ENCODE measurements around the gene SP140L. TPM values are rescaled to one million over a fixed set of nuclear protein-coding genes. Genes with fewer than 3 reads are reported as not detected.

Gene SP140L
- total RNA-seq, 4 donors from 2014 or later = 22.1 to 53.6 (median 35.7) TPM

- Histone ChIP-seq H3K36me3 (peaks cover 0 to 73% (median 0%) of the 10 kb centered on the region in 3 donors), H3K27me3 (no peaks in the 10 kb centered on the region), H3K9me3 (no peaks in the 10 kb centered on the region), H3K4me3 (no peak overlapping the region), H3K27ac (peak overlapping the region in 2 of 4 donors; percentile 79 to 82), H3K4me1 (peaks cover 0 to 14% (median 5%) of the 10 kb centered on the region in 4 donors)
- no peak for TF ChIP-seq CTCF (IDR thresholded peaks at IDR 0.05)
- no peak for DNase-seq
These were observed 123.0 kb downstream of the SP140L start for GRCh38 chr2:230449901-230450467.

GRCh38 chr2:230453006-230453405, 126.0 kb downstream of the SP140L start:
- DNase-seq = no peak
- TF ChIP-seq POLR2A (IDR thresholded peaks at IDR 0.05) (no peak), CTCF (IDR thresholded peaks at IDR 0.05) (no peak)
- Histone ChIP-seq H3K27ac (peak overlapping the region in 1 of 4 donors; percentile 6), H3K27me3 (no peaks in the 10 kb centered on the region), H3K4me1 (peaks cover 0 to 20% (median 7%) of the 10 kb centered on the region in 4 donors), H3K36me3 (peaks cover 0 to 65% (median 3%) of the 10 kb centered on the region in 3 donors), H3K4me3 (no peak overlapping the region), H3K9me3 (no peaks in the 10 kb centered on the region)

Other genes starting within 250 kb of the SP140L start
- gene SP110, start 107.2 kb upstream of the SP140L start, total RNA-seq = 100 to 1,000 TPM in 1 of 4 donors, 10 to 100 TPM in 3; 13.7 to 181 (median 24.4) TPM
- gene SP140, start 101.5 kb upstream of the SP140L start, total RNA-seq = 10 to 100 TPM in 2 of 4 donors, 1 to 10 TPM in 2; 3.0 to 99.9 (median 9.4) TPM
- gene SP100, start 89.0 kb downstream of the SP140L start, total RNA-seq = 100 to 1,000 TPM; 106 to 498 (median 127) TPM